Measurements from ENCODE around the gene NADSYN1. TPM values are rescaled to one million over a fixed set of nuclear protein-coding genes. Genes with fewer than 3 reads are reported as not detected.

Gene NADSYN1
- total RNA-seq, 1 donor from 2014 or later, result 75.9 TPM

DNA sequence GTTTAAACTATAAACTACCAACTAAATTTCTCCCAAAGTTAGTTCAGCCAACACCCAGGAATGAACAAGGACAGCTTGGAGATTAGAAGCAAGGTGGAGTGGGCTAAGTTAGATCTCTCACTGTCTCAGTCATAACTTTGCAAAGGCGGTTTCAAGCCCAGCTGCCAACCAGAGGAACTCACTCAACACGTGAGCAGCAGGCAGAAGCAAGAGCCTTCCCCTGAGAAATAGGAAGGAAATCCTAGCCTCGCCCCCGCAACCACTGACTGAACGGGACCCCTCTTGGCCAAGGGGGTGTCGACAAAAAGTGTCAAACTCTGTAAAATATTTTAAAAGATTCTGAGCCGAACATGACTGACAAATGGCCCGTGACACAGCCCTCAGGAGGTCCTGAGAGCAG, 90.9 kb downstream of the NADSYN1 start:
- TF ChIP-seq POLR2AphosphoS5 (IDR thresholded peaks at IDR 0.05; ENCODE audit: insufficient read depth in 1 of 2, low read depth in 1 of 2), result no peak
- no peak for TF ChIP-seq POLR2A (IDR thresholded peaks at IDR 0.05)
- TF ChIP-seq, protein P1, sequence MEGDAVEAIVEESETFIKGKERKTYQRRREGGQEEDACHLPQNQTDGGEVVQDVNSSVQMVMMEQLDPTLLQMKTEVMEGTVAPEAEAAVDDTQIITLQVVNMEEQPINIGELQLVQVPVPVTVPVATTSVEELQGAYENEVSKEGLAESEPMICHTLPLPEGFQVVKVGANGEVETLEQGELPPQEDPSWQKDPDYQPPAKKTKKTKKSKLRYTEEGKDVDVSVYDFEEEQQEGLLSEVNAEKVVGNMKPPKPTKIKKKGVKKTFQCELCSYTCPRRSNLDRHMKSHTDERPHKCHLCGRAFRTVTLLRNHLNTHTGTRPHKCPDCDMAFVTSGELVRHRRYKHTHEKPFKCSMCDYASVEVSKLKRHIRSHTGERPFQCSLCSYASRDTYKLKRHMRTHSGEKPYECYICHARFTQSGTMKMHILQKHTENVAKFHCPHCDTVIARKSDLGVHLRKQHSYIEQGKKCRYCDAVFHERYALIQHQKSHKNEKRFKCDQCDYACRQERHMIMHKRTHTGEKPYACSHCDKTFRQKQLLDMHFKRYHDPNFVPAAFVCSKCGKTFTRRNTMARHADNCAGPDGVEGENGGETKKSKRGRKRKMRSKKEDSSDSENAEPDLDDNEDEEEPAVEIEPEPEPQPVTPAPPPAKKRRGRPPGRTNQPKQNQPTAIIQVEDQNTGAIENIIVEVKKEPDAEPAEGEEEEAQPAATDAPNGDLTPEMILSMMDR (IDR thresholded peaks at IDR 0.05), result no peak
- H3K36me3 ChIP-seq, result no peaks in the 10 kb centered on the region
- intact Hi-C loops (cut with DNase I), result no loop called here
- H3K4me1 ChIP-seq, result no peaks in the 10 kb centered on the region
- no peak overlapping the region for H3K27ac ChIP-seq
- DNase-seq (ENCODE audit: extremely low spot score in 2 of 2), result no peak
- H3K9me3 ChIP-seq, result no peaks in the 10 kb centered on the region
- H3K27me3 ChIP-seq, result no peaks in the 10 kb centered on the region
- no peak overlapping the region for H3K4me3 ChIP-seq

DNA sequence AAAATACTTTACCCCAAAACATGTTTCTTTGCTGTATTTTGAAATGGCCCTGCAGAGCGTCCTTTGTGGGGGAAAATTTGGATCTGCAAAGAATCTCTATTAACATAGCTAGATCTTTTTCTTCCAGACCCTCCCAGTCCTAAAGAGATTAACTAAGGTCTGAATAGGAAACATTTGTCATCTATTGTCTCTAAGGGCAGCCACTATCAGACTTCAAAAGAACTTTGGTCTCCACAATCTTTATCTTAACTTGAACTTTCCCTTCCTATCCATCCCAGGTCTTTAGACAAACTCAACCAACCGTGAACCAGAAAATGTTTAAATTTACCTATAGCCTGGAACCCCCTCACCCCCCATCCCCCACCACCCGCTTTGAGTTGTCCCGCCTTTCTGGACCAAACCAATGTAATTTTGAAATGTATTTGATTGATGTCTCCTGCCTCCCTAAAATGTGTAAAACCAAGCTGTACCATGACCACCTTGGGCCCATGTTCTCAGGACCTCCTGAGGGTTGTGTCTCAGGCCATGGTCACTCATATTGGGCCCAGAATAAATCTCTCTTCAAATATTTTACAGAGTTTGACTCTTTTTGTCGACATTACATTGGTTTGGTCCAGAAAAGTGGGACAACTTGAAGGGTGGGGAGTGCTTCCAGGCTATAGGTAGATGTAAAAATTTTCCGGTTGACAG, 91.7 kb downstream of the NADSYN1 start:
- Histone ChIP-seq H3K27ac (no peak overlapping the region), H3K9me3 (no peaks in the 10 kb centered on the region), H3K4me3 (no peak overlapping the region), H3K36me3 (no peaks in the 10 kb centered on the region), H3K4me1 (no peaks in the 10 kb centered on the region), H3K27me3 (no peaks in the 10 kb centered on the region)
- intact Hi-C loops (cut with DNase I), result no loop called here
- no peak for DNase-seq (ENCODE audit: extremely low spot score in 2 of 2)
- TF ChIP-seq, protein P1 (IDR thresholded peaks at IDR 0.05), result no peak
- no peak for TF ChIP-seq POLR2AphosphoS5 (IDR thresholded peaks at IDR 0.05; ENCODE audit: insufficient read depth in 1 of 2, low read depth in 1 of 2)
- TF ChIP-seq POLR2A (IDR thresholded peaks at IDR 0.05), result no peak

DNA sequence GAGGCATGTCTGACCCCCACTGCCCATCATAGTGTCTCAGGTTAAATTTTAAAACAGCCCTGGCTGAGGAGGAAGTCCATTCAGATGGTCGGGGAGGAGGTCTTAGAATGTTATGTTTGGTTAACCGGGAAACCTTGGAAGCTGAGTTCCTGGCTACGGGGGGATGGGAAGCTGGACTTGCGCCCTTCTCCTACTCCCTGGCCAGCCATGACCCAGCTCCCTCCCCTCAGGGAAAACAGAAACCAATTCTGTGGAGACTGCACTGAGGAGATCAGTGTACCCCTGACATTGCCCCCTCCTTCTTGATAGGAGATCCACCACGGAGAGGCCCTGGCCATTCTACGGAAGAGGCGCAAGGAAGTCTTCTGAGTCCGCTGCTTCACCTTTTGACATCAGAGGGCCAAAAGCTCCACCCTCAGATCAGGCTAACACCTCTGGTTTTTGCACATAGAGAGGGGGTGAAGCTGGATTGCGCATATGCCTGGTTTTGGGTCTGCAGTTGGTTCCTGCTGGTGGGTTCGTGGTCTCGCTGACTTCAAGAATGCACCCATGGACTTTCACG, 92.5 kb downstream of the NADSYN1 start:
- intact Hi-C loops (cut with DNase I), result no loop called here
- no peaks in the 10 kb centered on the region for H3K4me1 ChIP-seq
- no peaks in the 10 kb centered on the region for H3K36me3 ChIP-seq
- no peak for TF ChIP-seq POLR2A (IDR thresholded peaks at IDR 0.05)
- TF ChIP-seq, protein P1 (IDR thresholded peaks at IDR 0.05), result no peak
- TF ChIP-seq POLR2AphosphoS5 (IDR thresholded peaks at IDR 0.05; ENCODE audit: insufficient read depth in 1 of 2, low read depth in 1 of 2), result no peak
- no peaks in the 10 kb centered on the region for H3K9me3 ChIP-seq
- no peak for DNase-seq (ENCODE audit: extremely low spot score in 2 of 2)
- H3K4me3 ChIP-seq, result no peak overlapping the region
- no peak overlapping the region for H3K27ac ChIP-seq
- H3K27me3 ChIP-seq, result no peaks in the 10 kb centered on the region

DNA sequence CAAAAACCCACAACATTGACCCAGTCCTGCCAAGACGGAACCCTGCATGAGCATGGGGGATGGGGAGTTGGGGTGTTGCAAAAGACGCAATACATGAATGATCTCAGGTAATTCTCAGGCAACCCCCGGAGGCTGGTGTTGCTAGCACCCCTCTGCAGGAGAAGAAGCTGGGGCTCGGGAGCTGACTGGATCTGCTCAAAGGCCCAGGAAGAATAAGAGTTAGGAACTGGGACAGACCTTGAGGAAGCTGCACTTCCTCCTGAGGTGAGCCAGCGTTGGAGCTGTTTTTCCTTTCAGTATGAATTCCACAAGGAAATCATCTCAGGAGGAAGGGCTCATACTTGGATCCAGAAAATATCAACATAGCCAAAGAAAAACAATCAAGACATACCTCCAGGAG, 95.1 kb downstream of the NADSYN1 start, which contains the start of gene KRTAP5-9:
Gene KRTAP5-9 (plus strand): TSS at position 301 of the 400 bp plus-strand sequence. CDS start 238 bp downstream, outside the sequence.
- no peaks in the 10 kb centered on the region for H3K27me3 ChIP-seq
- H3K36me3 ChIP-seq, result no peaks in the 10 kb centered on the region
- TF ChIP-seq POLR2AphosphoS5 (IDR thresholded peaks at IDR 0.05; ENCODE audit: insufficient read depth in 1 of 2, low read depth in 1 of 2) (no peak), POLR2A (IDR thresholded peaks at IDR 0.05) (no peak)
- TF ChIP-seq, protein P1 (IDR thresholded peaks at IDR 0.05), result no peak
- no peaks in the 10 kb centered on the region for H3K9me3 ChIP-seq
- H3K27ac ChIP-seq, result no peak within 1 kb of the TSS
- intact Hi-C loops (cut with DNase I), result no loop called here
- H3K4me1 ChIP-seq, result no peaks in the 10 kb centered on the region
- no peak for DNase-seq (ENCODE audit: extremely low spot score in 2 of 2)
- H3K4me3 ChIP-seq, result no peak within 1 kb of the TSS

DNA sequence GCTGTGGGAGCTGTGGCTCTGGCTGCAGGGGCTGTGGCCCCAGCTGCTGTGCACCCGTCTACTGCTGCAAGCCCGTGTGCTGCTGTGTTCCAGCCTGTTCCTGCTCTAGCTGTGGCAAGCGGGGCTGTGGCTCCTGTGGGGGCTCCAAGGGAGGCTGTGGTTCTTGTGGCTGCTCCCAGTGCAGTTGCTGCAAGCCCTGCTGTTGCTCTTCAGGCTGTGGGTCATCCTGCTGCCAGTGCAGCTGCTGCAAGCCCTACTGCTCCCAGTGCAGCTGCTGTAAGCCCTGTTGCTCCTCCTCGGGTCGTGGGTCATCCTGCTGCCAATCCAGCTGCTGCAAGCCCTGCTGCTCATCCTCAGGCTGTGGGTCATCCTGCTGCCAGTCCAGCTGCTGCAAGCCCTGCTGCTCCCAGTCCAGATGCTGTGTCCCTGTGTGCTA, 95.7 kb downstream of the NADSYN1 start:
- H3K4me3 ChIP-seq, result no peak overlapping the region
- no peak overlapping the region for H3K27ac ChIP-seq
- no peaks in the 10 kb centered on the region for H3K4me1 ChIP-seq
- intact Hi-C loops (cut with DNase I), result no loop called here
- no peaks in the 10 kb centered on the region for H3K36me3 ChIP-seq
- no peaks in the 10 kb centered on the region for H3K27me3 ChIP-seq
- TF ChIP-seq POLR2AphosphoS5 (IDR thresholded peaks at IDR 0.05; ENCODE audit: insufficient read depth in 1 of 2, low read depth in 1 of 2) (no peak), POLR2A (IDR thresholded peaks at IDR 0.05) (no peak)
- TF ChIP-seq, protein P1 (IDR thresholded peaks at IDR 0.05), result no peak
- H3K9me3 ChIP-seq, result no peaks in the 10 kb centered on the region
- no peak for DNase-seq (ENCODE audit: extremely low spot score in 2 of 2)
